Nephron (organoid): ENCODE measurements around the gene DPF3.

Experiments
- H3K27ac Mint-ChIP-seq, 3 experiments: 2 replicates each; pipeline ENCODE4 v1.8.0; 2020; ENCODE audit warnings: mixed read lengths in 3 of 3, mild to moderate bottlenecking in 2 of 3, moderate library complexity in 1 of 3
- H3K27me3 Mint-ChIP-seq: 2 replicates; pipeline ENCODE4 v1.8.0; 2021; ENCODE audit warnings: low read depth, mild to moderate bottlenecking, moderate library complexity, mixed read lengths
- H3K36me3 Mint-ChIP-seq: 2 replicates; pipeline ENCODE4 v1.8.0; 2020; ENCODE audit warnings: low read depth, mixed read lengths
- H3K4me1 Mint-ChIP-seq: 2 replicates; pipeline ENCODE4 v1.8.0; 2020; ENCODE audit warnings: mixed read lengths
- H3K4me3 Mint-ChIP-seq, 3 experiments: 2 replicates each; pipeline ENCODE4 v1.8.0; 2020; ENCODE audit warnings: mild to moderate bottlenecking in 3 of 3, mixed read lengths in 3 of 3, moderate library complexity in 2 of 3
- H3K9me3 Mint-ChIP-seq: 2 replicates; pipeline ENCODE4 v1.8.0; 2020; ENCODE audit warnings: mixed read lengths
- CTCF ChIP-seq, 3 experiments: fragments of 200-600 bp; sonication (generic); IDR thresholded peaks; one replicate each; pipeline ENCODE4 v1.5.0; 2021; ENCODE audit warnings: antibody characterized with exemption in 3 of 3; ENCODE audit not compliant: unreplicated experiment in 3 of 3

Gene DPF3

GRCh38 chr14:72675126-72675525 lies 218.8 kb downstream of the DPF3 start:
- no peak for TF ChIP-seq CTCF (IDR thresholded peaks at IDR 0.05; ENCODE audit: unreplicated experiment in 3 of 3)
- Mint-ChIP-seq H3K27me3 (peaks cover 7% of the 10 kb centered on the region), H3K4me1 (peaks cover 17% of the 10 kb centered on the region), H3K4me3 (no peak overlapping the region), H3K9me3 (peaks cover 3% of the 10 kb centered on the region), H3K27ac (no peak overlapping the region), H3K36me3 (peaks cover 60% of the 10 kb centered on the region)

GRCh38 chr14:72673179-72673578 lies 220.7 kb downstream of the DPF3 start:
- Mint-ChIP-seq H3K4me1 (no peaks in the 10 kb centered on the region), H3K4me3 (no peak overlapping the region), H3K9me3 (peaks cover 3% of the 10 kb centered on the region), H3K36me3 (peaks cover 69% of the 10 kb centered on the region), H3K27me3 (no peaks in the 10 kb centered on the region), H3K27ac (no peak overlapping the region)
- no peak for TF ChIP-seq CTCF (IDR thresholded peaks at IDR 0.05; ENCODE audit: unreplicated experiment in 3 of 3)

GRCh38 chr14:72666610-72667009 lies 227.3 kb downstream of the DPF3 start:
- Mint-ChIP-seq H3K27me3 (no peaks in the 10 kb centered on the region), H3K36me3 (peaks cover 38% of the 10 kb centered on the region), H3K4me1 (no peaks in the 10 kb centered on the region), H3K9me3 (no peaks in the 10 kb centered on the region), H3K4me3 (no peak overlapping the region), H3K27ac (no peak overlapping the region)
- no peak for TF ChIP-seq CTCF (IDR thresholded peaks at IDR 0.05; ENCODE audit: unreplicated experiment in 3 of 3)

GRCh38 chr14:72665259-72665658 lies 228.6 kb downstream of the DPF3 start:
- no peaks in the 10 kb centered on the region for H3K9me3 Mint-ChIP-seq
- TF ChIP-seq CTCF (IDR thresholded peaks at IDR 0.05; ENCODE audit: unreplicated experiment in 3 of 3) = no peak
- H3K27ac Mint-ChIP-seq = no peak overlapping the region
- no peak overlapping the region for H3K4me3 Mint-ChIP-seq
- H3K27me3 Mint-ChIP-seq = no peaks in the 10 kb centered on the region
- peaks cover 27% of the 10 kb centered on the region for H3K36me3 Mint-ChIP-seq
- H3K4me1 Mint-ChIP-seq = no peaks in the 10 kb centered on the region

GRCh38 chr14:72664651-72665050 lies 229.2 kb downstream of the DPF3 start:
- no peaks in the 10 kb centered on the region for H3K27me3 Mint-ChIP-seq

More at GRCh38 chr14:72664651-72665050, 229.2 kb downstream of the DPF3 start:
- H3K36me3 Mint-ChIP-seq = peaks cover 25% of the 10 kb centered on the region
- H3K4me3 Mint-ChIP-seq = no peak overlapping the region
- no peak for TF ChIP-seq CTCF (IDR thresholded peaks at IDR 0.05; ENCODE audit: unreplicated experiment in 3 of 3)
- no peak overlapping the region for H3K27ac Mint-ChIP-seq
- no peaks in the 10 kb centered on the region for H3K4me1 Mint-ChIP-seq
- no peaks in the 10 kb centered on the region for H3K9me3 Mint-ChIP-seq
